ENCODE data around the gene RIOX2.

Gene RIOX2

GRCh38 chr3:97999103-97999502, 26.9 kb upstream of the RIOX2 start:
- TF ChIP-seq CTCF (IDR thresholded peaks at IDR 0.05; ENCODE audit: low read depth, low read length, missing control alignments), result no peak
- no peak overlapping the region for H3K4me3 ChIP-seq (ENCODE audit: low read depth, low read length)
- DNase-seq (ENCODE audit: low read depth), result no peak

GRCh38 chr3:97996988-97997387, 24.8 kb upstream of the RIOX2 start:
- DNase-seq (ENCODE audit: low read depth), result no peak
- no peak for TF ChIP-seq CTCF (IDR thresholded peaks at IDR 0.05; ENCODE audit: low read depth, low read length, missing control alignments)
- no peak overlapping the region for H3K4me3 ChIP-seq (ENCODE audit: low read depth, low read length)

- no peak for TF ChIP-seq CTCF (IDR thresholded peaks at IDR 0.05; ENCODE audit: low read depth, low read length, missing control alignments)
- no peak overlapping the region for H3K4me3 ChIP-seq (ENCODE audit: low read depth, low read length)
- no peak for DNase-seq (ENCODE audit: low read depth)
Observed at GRCh38 chr3:97994328-97994945, 22.2 kb upstream of the RIOX2 start.

DNA sequence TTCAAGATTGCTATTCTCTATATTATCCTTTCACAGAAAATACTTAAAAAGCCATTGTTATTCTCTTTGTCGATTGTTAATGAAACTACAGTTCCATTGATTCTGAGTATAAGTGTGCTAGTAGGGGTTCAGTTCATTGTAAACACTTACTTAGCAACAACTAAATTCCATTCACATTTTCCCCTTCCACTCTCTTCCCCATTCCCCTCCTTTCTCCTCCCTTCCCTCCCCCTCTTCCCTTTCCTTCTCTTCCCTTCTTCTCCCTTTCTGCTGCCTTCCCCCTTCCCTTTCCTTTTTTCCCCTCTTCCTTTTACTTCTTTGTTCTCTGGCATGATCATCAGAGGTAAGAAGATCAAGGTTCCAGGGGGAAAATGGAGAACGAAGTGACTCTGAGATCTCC, 21.3 kb upstream of the RIOX2 start:
- H3K4me3 ChIP-seq (ENCODE audit: low read depth, low read length), result no peak overlapping the region
- TF ChIP-seq CTCF (IDR thresholded peaks at IDR 0.05; ENCODE audit: low read depth, low read length, missing control alignments), result no peak
- no peak for DNase-seq (ENCODE audit: low read depth)

GRCh38 chr3:97992547-97993173, 20.4 kb upstream of the RIOX2 start:
- no peak for DNase-seq (ENCODE audit: low read depth)
- H3K4me3 ChIP-seq (ENCODE audit: low read depth, low read length), result no peak overlapping the region
- no peak for TF ChIP-seq CTCF (IDR thresholded peaks at IDR 0.05; ENCODE audit: low read depth, low read length, missing control alignments)

- no peak for TF ChIP-seq CTCF (IDR thresholded peaks at IDR 0.05; ENCODE audit: low read depth, low read length, missing control alignments)
- H3K4me3 ChIP-seq (ENCODE audit: low read depth, low read length), result no peak overlapping the region
- DNase-seq (ENCODE audit: low read depth), result no peak
Observed at GRCh38 chr3:97991293-97991682, 19.1 kb upstream of the RIOX2 start.
